Neural cell (in vitro differentiated cells): ENCODE data around the gene LILRB5. TPM values are rescaled to one million over a fixed set of nuclear protein-coding genes. Genes with fewer than 3 reads are reported as not detected.

ENCODE experiments used
- H2AFZ ChIP-seq: fragments of 200-600, 300-800 bp; sonication (generic), shearing (Covaris generic); 2 replicates; pipeline ENCODE4 v1.6.0; 2014; ENCODE audit warnings: low read depth, mild to moderate bottlenecking, antibody characterized with exemption, low read length, moderate library complexity
- H3F3A ChIP-seq: fragments of 200-600 bp; shearing (Covaris generic); 2 replicates; pipeline ENCODE4 v1.6.1; 2016; ENCODE audit warnings: mild to moderate bottlenecking, moderate library complexity, mixed read lengths, antibody characterized with exemption, low read length; ENCODE audit not compliant: insufficient read depth, poor library complexity, severe bottlenecking
- H3K27ac ChIP-seq: fragments of 200-600, 300-800 bp; sonication (generic), shearing (Covaris generic); 2 replicates; pipeline ENCODE4 v1.5.1; 2014; ENCODE audit warnings: mild to moderate bottlenecking, low read length, moderate library complexity
- H3K27me3 ChIP-seq: fragments of 300-800, 200-600 bp; sonication (generic), shearing (Covaris generic); 2 replicates; pipeline ENCODE4 v1.6.0; 2014; ENCODE audit warnings: mild to moderate bottlenecking, low read depth, low read length, moderate library complexity; ENCODE audit not compliant: insufficient read depth
- H3K36me3 ChIP-seq: fragments of 300-800, 200-600 bp; sonication (generic), shearing (Covaris generic); 2 replicates; pipeline ENCODE4 v1.5.1; 2014; ENCODE audit warnings: mild to moderate bottlenecking, antibody characterized with exemption, low read length, moderate library complexity; ENCODE audit not compliant: insufficient read depth
- H3K4me2 ChIP-seq: fragments of 300-800, 200-600 bp; sonication (generic), shearing (Covaris generic); 2 replicates; pipeline ENCODE4 v1.6.0; 2014; ENCODE audit warnings: mild to moderate bottlenecking, low read length
- H3K4me3 ChIP-seq: fragments of 300-800, 200-600 bp; sonication (generic), shearing (Covaris generic); 2 replicates; pipeline ENCODE4 v1.5.1; 2014; ENCODE audit warnings: mild to moderate bottlenecking, low read length, moderate library complexity
- H3K79me2 ChIP-seq: fragments of 200-600 bp; shearing (Covaris generic); replicated peaks from 2 replicates; pipeline ENCODE4 v1.6.0; 2014; ENCODE audit warnings: mild to moderate bottlenecking, low read length, moderate library complexity; ENCODE audit not compliant: insufficient read depth
- H3K9ac ChIP-seq: fragments of 300-800, 200-600 bp; sonication (generic), shearing (Covaris generic); 2 replicates; pipeline ENCODE4 v1.6.1; 2016; ENCODE audit warnings: mild to moderate bottlenecking, low read length, mixed read lengths
- H3K9me2 ChIP-seq: fragments of 200-600 bp; shearing (Covaris generic); 2 replicates; pipeline ENCODE4 v1.6.1; 2016; ENCODE audit warnings: mild to moderate bottlenecking, low read length, mixed read lengths; ENCODE audit not compliant: insufficient read depth
- H3K9me3 ChIP-seq: fragments of 200-600, 300-800 bp; sonication (generic), shearing (Covaris generic); 2 replicates; pipeline ENCODE4 v1.6.1; 2016; ENCODE audit warnings: mild to moderate bottlenecking, mixed run types, low read length, moderate library complexity, mixed read lengths
- H4K20me1 ChIP-seq: fragments of 200-600 bp; shearing (Covaris generic); 2 replicates; pipeline ENCODE4 v1.6.1; 2016; ENCODE audit warnings: mild to moderate bottlenecking, mixed run types; ENCODE audit not compliant: insufficient read depth
- EP300 ChIP-seq: fragments of 450-650 bp; conservative IDR thresholded peaks from 2 replicates; pipeline ENCODE4 v1.6.1; 2014; ENCODE audit warnings: antibody characterized with exemption, mild to moderate bottlenecking, moderate library complexity; ENCODE audit not compliant: poor library complexity, severe bottlenecking
- EZH2 ChIP-seq: fragments of 200-600, 300-800 bp; shearing (Covaris generic), sonication (generic); IDR thresholded peaks from 2 replicates; pipeline ENCODE4 v1.6.1; 2014; ENCODE audit warnings: antibody characterized with exemption, low read length, borderline replicate concordance, mild to moderate bottlenecking; ENCODE audit not compliant: insufficient read depth, poor library complexity, severe bottlenecking
- MXI1 ChIP-seq: fragments of 450-650 bp; conservative IDR thresholded peaks from 2 replicates; pipeline ENCODE4 v1.6.1; 2014; ENCODE audit warnings: antibody characterized with exemption, mild to moderate bottlenecking; ENCODE audit not compliant: poor library complexity, severe bottlenecking
- POLR2AphosphoS5 ChIP-seq: IDR thresholded peaks from 2 replicates; pipeline ENCODE4 v1.6.1; 2012
- RAD21 ChIP-seq: fragments of 450-650 bp; conservative IDR thresholded peaks from 2 replicates; pipeline ENCODE4 v1.6.1; 2014; ENCODE audit warnings: antibody characterized with exemption, mild to moderate bottlenecking, moderate library complexity
- SMC3 ChIP-seq: fragments of 450-650 bp; conservative IDR thresholded peaks from 2 replicates; pipeline ENCODE4 v1.6.1; 2014; ENCODE audit warnings: antibody characterized with exemption, mild to moderate bottlenecking, moderate library complexity; ENCODE audit not compliant: poor library complexity
- TAF1 ChIP-seq: IDR thresholded peaks from 2 replicates; pipeline ENCODE4 v1.6.1; 2012; ENCODE audit warnings: low read depth
- polyA plus RNA-seq: library from polyadenylated mRNA; depleted of rRNA; stranded (reverse); fragments of >200 nt; gene quantifications from 2 replicates; pipeline ENCODE4 v1.2.3, GENCODE V29; 2014
- small RNA-seq, 3 experiments: library from RNA; depleted of rRNA; stranded (forward); fragments of <200 nt; gene quantifications; one replicate each; pipeline ENCODE3, GENCODE V24; 2012
- TF ChIP-seq, protein P1 (sequence below): IDR thresholded peaks from 2 replicates; pipeline ENCODE4 v1.6.1; 2012; ENCODE audit warnings: borderline replicate concordance
- TF ChIP-seq, protein P2 (sequence below): fragments of 450-650 bp; IDR thresholded peaks from 2 replicates; pipeline ENCODE4 v1.5.1; 2014; ENCODE audit warnings: antibody characterized with exemption, mild to moderate bottlenecking, moderate library complexity; ENCODE audit not compliant: poor library complexity, severe bottlenecking

Gene LILRB5
- polyA plus RNA-seq, 1 donor from 2014 or later = not detected

DNA sequence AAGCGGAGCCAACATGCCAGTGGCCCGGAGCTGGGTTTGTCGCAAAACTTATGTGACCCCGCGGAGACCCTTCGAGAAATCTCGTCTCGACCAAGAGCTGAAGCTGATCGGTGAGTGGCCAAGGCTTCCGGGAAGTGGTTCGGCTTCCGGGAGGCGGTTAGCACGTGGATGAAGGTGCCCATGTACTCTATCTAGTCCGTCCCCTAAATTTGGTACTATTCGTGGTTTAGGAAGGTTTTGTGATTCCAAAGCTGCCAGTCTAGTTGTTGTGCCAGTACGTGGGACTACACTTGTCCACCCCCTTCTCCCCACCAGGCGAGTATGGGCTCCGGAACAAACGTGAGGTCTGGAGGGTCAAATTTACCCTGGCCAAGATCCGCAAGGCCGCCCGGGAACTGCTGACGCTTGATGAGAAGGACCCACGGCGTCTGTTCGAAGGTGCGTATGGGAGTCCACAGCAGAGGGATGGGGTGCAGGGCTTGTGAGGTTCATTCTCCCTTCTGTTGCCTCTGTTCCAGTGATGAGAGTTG lies 55.8 kb downstream of the LILRB5 start:
- Histone ChIP-seq H3K9me2 (no peaks in the 10 kb centered on the region), H3F3A (no peaks in the 10 kb centered on the region), H3K4me2 (peak overlapping the region; percentile 87), H3K27ac (peak overlapping the region; percentile 98), H2AFZ (peak overlapping the region; percentile 69), H3K27me3 (no peaks in the 10 kb centered on the region), H4K20me1 (peaks cover 13% of the 10 kb centered on the region), H3K36me3 (no peaks in the 10 kb centered on the region), H3K9me3 (no peaks in the 10 kb centered on the region), H3K4me3 (peak overlapping the region; percentile 80), H3K9ac (peak overlapping the region; percentile 86), H3K79me2 (peaks cover 48% of the 10 kb centered on the region)
- TF ChIP-seq EZH2 = no peak
- TF ChIP-seq, protein P1, sequence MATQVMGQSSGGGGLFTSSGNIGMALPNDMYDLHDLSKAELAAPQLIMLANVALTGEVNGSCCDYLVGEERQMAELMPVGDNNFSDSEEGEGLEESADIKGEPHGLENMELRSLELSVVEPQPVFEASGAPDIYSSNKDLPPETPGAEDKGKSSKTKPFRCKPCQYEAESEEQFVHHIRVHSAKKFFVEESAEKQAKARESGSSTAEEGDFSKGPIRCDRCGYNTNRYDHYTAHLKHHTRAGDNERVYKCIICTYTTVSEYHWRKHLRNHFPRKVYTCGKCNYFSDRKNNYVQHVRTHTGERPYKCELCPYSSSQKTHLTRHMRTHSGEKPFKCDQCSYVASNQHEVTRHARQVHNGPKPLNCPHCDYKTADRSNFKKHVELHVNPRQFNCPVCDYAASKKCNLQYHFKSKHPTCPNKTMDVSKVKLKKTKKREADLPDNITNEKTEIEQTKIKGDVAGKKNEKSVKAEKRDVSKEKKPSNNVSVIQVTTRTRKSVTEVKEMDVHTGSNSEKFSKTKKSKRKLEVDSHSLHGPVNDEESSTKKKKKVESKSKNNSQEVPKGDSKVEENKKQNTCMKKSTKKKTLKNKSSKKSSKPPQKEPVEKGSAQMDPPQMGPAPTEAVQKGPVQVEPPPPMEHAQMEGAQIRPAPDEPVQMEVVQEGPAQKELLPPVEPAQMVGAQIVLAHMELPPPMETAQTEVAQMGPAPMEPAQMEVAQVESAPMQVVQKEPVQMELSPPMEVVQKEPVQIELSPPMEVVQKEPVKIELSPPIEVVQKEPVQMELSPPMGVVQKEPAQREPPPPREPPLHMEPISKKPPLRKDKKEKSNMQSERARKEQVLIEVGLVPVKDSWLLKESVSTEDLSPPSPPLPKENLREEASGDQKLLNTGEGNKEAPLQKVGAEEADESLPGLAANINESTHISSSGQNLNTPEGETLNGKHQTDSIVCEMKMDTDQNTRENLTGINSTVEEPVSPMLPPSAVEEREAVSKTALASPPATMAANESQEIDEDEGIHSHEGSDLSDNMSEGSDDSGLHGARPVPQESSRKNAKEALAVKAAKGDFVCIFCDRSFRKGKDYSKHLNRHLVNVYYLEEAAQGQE = no peak
- no peak for TF ChIP-seq SMC3
- TF ChIP-seq TAF1 = no peak
- TF ChIP-seq EP300 = no peak
- no peak for TF ChIP-seq POLR2AphosphoS5
- TF ChIP-seq, protein P2, sequence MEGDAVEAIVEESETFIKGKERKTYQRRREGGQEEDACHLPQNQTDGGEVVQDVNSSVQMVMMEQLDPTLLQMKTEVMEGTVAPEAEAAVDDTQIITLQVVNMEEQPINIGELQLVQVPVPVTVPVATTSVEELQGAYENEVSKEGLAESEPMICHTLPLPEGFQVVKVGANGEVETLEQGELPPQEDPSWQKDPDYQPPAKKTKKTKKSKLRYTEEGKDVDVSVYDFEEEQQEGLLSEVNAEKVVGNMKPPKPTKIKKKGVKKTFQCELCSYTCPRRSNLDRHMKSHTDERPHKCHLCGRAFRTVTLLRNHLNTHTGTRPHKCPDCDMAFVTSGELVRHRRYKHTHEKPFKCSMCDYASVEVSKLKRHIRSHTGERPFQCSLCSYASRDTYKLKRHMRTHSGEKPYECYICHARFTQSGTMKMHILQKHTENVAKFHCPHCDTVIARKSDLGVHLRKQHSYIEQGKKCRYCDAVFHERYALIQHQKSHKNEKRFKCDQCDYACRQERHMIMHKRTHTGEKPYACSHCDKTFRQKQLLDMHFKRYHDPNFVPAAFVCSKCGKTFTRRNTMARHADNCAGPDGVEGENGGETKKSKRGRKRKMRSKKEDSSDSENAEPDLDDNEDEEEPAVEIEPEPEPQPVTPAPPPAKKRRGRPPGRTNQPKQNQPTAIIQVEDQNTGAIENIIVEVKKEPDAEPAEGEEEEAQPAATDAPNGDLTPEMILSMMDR = no peak
- peak; percentile 82 for TF ChIP-seq MXI1
- TF ChIP-seq RAD21 = no peak

Small RNAs within 50 kb of the gene (small RNA-seq; reads per million reads assigned to genes)
- 0 reads per million in 3 experiments for gene AC245884.12
- 0 reads per million in 3 experiments for gene MIR4752
- 0 reads per million in 3 experiments for gene RNU6-1307P

Other genes with a start within 250 kb of the LILRB5 start
- not detected in 2 replicates for gene VSTM1, start 193.4 kb downstream of the LILRB5 start, polyA plus RNA-seq
- not detected in 2 replicates for gene TARM1, start 175.9 kb downstream of the LILRB5 start, polyA plus RNA-seq
- gene OSCAR, start 156.5 kb downstream of the LILRB5 start, polyA plus RNA-seq = 0.20 TPM in 1 of 2 replicates, not detected in the other
- gene NDUFA3, start 154.4 kb downstream of the LILRB5 start, polyA plus RNA-seq = 21.4 and 62.8 TPM in 2 replicates
- gene TFPT, start 141.6 kb downstream of the LILRB5 start, polyA plus RNA-seq = 24.3 and 28.0 TPM in 2 replicates
- gene PRPF31, start 141.5 kb downstream of the LILRB5 start, polyA plus RNA-seq = 73.5 and 76.6 TPM in 2 replicates
- 3.8 and 7.6 TPM in 2 replicates for gene CNOT3, start 119.5 kb downstream of the LILRB5 start, polyA plus RNA-seq
- gene LENG1, start 97.6 kb downstream of the LILRB5 start, polyA plus RNA-seq = 14.0 and 17.0 TPM in 2 replicates
- 0.15 and 2.2 TPM in 2 replicates for gene TMC4, start 84.1 kb downstream of the LILRB5 start, polyA plus RNA-seq
- gene MBOAT7, start 67.7 kb downstream of the LILRB5 start, polyA plus RNA-seq = 19.0 and 25.1 TPM in 2 replicates
- gene TSEN34, start 66.0 kb downstream of the LILRB5 start, polyA plus RNA-seq = 113 and 130 TPM in 2 replicates
- 1,693 and 1,965 TPM in 2 replicates for gene RPS9, start 56.4 kb downstream of the LILRB5 start, polyA plus RNA-seq
- gene LILRB3, start 34.3 kb downstream of the LILRB5 start, polyA plus RNA-seq = not detected in 2 replicates
- not detected in 2 replicates for gene LILRA6, start 14.5 kb downstream of the LILRB5 start, polyA plus RNA-seq
- not detected in 2 replicates for gene LILRB2, start 23.8 kb upstream of the LILRB5 start, polyA plus RNA-seq
- gene LILRA5, start 55.9 kb upstream of the LILRB5 start, polyA plus RNA-seq = not detected in 2 replicates
- not detected in 2 replicates for gene LILRA4, start 81.9 kb upstream of the LILRB5 start, polyA plus RNA-seq
- gene LAIR1, start 107.7 kb upstream of the LILRB5 start, polyA plus RNA-seq = not detected in 2 replicates
- gene TTYH1, start 158.2 kb upstream of the LILRB5 start, polyA plus RNA-seq = 33.4 and 36.1 TPM in 2 replicates
- 24.2 and 50.8 TPM in 2 replicates for gene LENG8, start 191.9 kb upstream of the LILRB5 start, polyA plus RNA-seq
- gene LENG9, start 206.5 kb upstream of the LILRB5 start, polyA plus RNA-seq = 0.58 and 0.82 TPM in 2 replicates
- not detected in 2 replicates for gene CDC42EP5, start 216.0 kb upstream of the LILRB5 start, polyA plus RNA-seq
- not detected in 2 replicates for gene LAIR2, start 245.6 kb upstream of the LILRB5 start, polyA plus RNA-seq